ENCODE data around the gene ACTG2.

The ACTG2 gene

DNA sequence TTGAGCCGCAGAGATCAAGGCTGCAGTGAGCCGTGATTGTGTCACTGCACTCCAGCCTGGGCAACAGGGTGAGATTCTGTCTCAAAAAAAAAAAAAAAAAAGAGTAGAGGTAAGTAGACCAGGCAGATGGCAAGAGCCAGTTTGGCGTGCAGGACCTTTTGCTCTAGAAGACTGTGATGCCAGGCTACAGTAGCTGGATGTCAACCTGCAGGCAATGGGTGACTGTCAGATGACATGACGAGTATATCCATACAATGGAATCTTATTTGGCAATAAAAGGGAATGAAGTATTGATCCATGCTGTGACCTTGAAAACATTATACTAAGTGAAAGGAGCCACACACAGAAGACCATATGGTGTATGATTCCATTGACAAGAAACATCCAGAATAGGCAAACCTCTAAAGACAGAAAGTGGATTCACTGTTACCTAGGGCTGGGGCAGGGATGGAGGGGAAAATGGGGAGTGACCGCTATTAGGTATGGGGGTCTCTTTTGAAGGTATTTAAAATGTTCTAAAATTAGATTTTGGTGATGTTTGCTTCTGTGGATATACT lies 22.7 kb downstream of the ACTG2 start:
- DNase-seq: no peak

GRCh38 chr2:73916666-73917065 lies 23.9 kb downstream of the ACTG2 start:
- no peak for DNase-seq

DNA sequence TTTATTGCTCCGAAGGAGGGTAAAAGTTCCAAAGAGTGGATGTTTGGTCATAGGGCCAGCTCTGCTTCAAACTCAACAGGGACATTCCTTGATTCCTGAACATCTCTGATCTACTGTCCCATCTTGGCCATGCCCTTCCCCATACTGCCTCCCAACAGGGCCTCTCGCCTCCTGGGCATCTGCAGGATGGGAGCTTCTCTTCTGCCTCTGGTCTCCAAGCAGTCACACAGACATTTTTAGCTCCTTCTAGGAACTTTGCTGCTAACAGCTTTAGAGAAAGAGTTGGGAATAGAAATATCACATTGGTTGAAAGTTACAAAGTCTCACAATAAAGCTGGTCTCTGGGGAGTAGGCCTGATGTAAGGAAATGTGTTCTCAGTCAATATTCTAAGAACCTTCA lies 24.5 kb downstream of the ACTG2 start:
- no peak for DNase-seq

- DNase-seq: no peak
Observed at GRCh38 chr2:73917696-73918207, 24.9 kb downstream of the ACTG2 start.

DNA sequence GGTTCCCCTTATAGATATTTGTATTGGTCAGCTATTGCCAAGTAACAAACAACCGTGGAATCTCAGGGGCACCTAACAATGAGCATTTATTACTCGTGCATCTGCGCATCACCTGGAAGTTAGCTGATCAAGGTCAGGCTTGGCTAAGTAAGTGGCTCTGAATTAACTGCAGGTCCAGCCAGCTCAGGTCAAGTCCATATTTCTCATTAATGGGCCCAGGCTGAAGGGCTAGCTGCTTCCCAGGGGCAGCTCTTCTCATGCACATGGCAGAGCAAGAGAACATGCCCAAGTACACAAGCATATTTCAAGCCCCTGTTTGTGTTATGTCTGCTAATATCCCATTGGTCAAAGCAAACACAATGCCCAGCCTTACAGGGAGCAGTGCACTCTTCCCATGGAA lies 26.0 kb downstream of the ACTG2 start:
- no peak for DNase-seq

DNA sequence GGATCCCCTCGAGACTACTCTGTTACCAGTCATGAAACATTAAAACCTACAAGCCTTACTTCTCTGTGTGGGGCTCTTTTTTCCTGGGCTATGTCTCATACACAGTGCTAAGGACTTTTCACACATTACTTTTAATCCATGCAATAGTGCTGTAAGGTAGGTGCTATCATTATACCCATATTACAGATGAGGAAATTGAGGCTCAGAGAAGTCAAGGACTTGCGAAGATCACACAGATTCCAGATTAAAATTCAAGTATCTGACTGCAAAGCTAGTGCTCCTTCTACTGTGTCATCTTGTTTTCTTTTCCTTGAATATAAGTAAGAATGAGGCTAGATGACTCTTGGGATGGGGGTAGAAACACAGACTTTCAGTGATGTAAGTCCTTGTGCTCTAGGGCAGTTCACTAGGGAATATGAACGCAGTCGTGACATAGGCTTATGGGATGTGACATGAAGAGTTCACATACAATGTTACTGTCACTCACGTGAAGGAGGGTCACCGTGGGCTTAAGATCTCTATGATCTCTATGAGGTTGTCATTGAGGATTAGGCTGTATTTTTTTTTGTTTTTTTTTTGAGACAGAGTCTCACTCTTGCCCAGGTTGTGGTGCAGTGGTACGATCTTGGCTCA lies 26.9 kb downstream of the ACTG2 start:
- no peak for DNase-seq

- DNase-seq: no peak
Observed at GRCh38 chr2:73920577-73921545, 28.1 kb downstream of the ACTG2 start.

DNA sequence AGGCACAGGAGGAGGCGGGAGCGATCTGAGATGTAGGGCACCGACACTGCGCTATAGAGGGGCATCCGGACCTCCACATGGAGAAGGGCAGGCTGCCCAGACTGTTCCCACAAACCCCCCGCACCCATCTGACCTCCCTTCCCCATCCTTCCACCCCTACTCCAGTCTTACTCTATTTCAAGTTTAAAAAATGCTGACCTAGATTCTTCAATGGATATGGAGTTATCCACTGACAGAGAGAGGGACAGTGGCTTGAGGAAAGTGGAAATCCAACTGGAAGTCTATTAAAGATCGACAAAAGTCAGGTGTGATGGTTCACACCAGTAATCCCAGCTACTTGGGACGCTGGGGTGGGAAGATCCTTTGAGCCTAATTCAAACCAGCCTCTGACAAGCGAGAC lies 28.8 kb downstream of the ACTG2 start:
- no peak for DNase-seq

GRCh38 chr2:73922681-73923080 lies 29.9 kb downstream of the ACTG2 start:
- DNase-seq: no peak

DNA sequence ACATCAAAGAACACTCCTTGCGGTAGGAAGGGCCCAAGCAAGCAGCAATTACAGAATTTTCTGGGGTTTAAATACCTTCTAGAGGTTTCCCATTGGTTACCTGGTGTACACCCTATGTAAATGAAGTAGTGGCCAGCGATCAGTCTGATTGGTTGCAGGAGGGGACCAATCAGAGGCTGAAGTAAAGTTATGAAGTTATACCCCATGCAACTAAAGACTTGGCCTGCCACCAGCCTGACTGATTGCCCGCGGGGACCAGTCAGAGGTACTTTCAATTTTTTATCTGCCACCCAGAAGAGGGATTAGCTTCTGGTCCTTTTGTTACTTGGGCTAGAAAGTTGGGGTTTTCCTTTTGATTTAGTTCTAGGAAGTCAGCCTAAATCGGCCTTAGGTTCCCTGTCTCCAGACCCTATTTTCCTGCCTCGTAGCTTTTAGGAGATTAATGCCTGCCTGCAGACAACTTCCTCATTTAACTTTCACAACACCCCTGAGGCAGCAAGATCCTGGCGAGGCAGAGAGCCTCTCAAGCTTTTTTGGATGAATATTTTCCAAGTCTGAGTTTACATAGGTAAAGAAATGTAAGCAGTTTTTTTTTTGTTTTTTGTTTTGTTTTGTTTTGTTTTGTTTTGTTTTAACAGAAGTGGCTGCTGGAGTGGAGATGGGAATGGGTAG lies 32.4 kb downstream of the ACTG2 start:
- DNase-seq: no peak

DNA sequence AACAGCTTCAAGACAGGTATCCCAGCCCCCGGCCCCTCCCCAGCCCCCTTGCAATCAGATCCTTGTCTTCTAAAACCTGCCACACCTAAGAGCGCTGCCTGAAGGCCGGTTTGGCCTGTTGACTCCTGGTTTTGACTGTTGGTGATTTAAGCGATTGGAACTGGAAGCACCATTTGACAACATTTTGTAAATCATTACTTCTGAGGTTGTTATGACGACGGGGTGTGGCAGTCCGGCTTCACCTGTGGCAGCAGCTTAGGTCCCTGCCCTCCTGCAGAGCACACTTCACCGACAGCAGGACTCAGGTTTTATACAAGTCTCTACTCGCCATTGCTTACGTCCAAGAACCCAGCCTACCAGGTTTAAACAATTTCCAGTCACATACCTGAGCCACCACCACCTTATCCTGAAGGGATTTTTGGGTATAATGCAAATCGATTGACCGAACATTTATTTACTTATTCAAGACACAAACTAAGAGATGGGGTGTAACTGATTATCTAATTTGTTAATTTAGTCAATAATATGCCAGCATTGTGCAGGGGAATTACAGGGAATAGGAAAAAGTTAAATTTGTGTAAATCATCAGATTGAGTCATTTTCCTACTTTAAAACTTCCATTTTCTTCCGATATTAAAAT lies 33.2 kb downstream of the ACTG2 start:
- DNase-seq: no peak

DNA sequence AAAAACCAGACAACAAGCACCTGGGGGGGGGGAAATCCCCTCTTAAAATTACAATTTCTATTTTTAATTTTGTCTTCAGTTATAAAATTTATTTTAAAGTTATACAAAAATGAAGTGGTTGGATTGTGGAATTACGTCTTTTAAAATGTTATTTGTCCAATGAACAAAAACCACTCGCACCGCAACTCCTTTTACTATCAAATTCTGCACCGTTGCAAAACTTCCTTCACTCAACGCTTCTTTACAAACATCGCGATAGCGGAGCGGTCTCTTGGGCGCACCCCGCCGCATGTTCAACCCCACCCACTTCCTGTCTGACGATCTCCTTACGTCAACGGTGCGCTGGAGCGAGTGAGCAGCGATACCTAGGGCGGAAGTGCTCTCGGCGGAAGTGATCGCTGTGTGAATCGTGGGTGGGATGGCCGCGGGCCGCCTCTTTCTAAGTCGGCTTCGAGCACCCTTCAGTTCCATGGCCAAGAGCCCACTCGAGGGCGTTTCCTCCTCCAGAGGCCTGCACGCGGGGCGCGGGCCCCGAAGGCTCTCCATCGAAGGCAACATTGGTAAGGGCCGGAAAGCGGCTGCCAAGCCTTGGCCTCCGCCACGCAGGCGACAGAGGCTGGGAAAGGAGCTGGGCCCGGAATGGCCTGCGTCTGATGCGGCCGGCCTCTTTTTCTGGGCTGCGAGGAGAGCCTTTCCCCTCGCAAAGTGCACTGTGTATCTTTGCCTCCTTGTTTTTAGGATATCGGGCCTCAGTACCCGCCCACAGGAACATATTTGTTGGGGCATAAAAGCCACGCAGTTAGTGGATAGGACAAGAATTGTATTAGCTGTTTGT lies 33.9 kb downstream of the ACTG2 start, which contains the start of gene DGUOK:
TSS of gene DGUOK (plus strand) at position 388 of the 835 bp plus-strand sequence. CDS start at position 419, 31 bp downstream.
- peak; percentile 95 for DNase-seq

DNA sequence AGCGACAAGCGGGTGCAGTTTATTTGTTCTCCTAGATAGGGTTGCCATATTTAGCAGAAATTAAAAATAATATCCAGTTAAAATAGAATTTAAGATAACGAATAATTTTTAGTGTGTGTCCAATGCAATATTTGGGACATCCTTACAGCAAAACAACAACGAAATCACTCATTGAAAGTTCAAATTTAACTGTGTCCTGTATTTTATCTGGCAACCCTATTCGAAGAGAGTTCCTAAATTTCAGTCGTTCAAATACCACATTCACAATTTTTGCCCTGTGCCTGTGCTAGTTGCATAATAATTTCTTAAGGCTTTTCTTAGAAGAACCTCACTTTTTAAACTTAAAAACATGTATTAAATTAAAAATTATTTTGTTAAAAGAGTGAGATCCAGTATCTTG lies 34.5 kb downstream of the ACTG2 start:
- DNase-seq: no peak

DNA sequence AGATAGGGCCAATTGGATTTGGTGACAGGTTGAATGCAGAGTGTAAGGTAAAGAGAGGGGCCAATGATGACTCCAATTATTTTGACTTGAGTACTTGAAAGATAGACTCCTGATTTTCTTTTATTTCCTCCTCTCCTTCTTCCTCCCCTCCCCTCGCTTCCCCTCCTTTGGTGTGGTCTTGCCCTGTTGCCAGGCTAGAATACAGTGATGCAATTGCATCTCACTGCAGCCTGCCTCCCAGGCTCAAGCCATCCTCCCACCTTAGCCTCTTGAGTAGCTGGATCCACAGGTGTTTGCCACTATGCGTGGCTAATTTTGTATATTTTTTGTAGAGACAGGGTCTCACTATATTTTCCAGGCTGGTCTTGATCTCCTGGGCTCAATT lies 36.1 kb downstream of the ACTG2 start:
- no peak for DNase-seq

DNA sequence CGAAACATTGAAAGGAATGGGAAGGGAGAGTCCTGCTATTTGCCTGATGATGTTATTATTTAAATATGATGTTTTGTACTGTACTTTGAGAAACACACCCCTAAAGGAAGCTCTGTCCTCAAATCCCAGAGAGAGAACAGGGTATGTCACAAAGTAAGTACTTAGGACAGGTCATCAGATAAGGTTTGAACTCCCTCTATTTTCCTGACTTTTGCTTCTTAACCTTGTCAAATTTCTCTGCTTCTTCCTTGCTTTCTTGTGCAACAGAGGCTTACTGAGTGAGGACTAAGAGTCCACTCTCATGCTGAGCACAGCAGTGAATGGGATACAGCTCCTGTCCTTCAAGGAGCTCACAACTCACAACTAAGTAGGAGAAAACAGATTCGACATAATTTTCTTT lies 37.6 kb downstream of the ACTG2 start:
- DNase-seq: no peak

- no peak for DNase-seq
Observed at GRCh38 chr2:73931531-73932500, 39.0 kb downstream of the ACTG2 start.

GRCh38 chr2:73933194-73933593 lies 40.4 kb downstream of the ACTG2 start:
- peak; percentile 58 for DNase-seq

DNA sequence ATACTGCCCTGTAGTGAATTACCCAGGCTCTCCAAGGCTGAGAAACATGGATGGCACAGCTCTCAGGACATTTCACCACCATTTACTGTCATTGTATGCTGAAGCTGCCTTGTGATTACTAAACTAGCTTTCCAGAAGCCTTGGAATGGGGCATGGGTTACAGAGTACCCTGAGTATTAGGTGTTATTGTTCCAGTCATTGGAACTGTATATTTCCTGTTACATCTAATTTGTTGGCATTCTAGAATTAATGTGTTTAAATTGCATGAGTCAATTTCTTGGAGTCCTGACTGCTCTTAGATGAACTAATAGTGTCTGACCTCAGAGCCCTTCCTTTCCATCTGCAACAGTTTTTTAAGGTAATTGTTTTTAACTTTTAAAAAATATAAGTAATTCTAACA lies 42.8 kb downstream of the ACTG2 start:
- DNase-seq: no peak

DNA sequence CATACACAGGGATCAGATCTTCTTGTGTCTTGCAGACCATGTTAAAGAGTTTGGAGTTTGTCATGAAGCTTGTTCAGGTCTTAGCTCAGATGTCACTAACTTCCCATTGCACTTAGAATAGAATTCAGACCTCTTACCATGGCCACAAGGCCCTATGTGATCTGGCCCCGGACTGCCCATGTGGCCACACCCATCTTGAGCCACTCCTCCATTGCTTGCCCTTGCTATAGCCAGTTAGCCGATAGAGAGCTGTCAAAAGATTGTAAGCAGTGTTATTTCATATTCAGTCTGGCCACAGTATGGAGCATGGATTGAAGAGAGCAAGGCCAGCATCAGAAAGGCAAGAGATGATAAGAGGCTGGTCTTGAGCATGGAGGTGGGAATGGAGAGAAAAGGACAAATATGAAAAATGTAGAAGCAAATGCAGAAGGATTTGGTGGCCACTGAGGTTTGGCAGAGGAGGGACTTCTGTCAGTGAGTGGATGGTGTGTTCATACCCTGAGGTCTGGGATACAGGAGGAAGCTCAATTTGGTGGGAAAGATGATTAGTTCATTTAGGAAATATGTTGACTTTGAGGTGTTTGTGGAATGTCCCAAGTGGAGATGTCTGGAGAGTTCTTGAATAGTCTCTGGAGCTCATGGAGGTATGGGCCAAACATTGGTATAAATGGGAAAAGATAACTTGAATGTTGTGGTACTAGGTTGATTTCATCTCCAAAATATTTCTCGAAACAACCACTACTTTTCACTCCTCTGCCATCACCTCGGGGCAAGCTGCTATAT lies 44.5 kb downstream of the ACTG2 start:
- no peak for DNase-seq

DNA sequence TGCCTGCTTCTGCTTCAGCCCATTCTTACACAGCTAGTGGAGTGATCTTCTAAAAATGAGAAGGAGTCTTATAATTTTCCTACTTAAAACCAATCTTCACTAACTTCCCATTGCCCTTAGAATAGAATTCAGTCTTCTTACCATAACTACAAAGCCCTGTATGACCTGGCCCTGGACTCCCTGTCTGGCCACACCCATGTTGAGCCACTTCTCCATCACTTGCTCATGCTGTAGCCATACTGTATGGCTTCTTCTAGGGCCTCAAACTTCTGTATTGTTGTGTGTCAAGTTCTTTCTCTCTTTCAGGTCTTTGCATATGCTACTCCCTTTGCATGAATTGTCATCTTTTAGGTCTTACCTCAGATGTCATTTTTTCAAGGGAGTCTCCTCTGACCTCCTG lies 45.1 kb downstream of the ACTG2 start:
- DNase-seq: no peak

Measured in NCI-H1105 treated with DMSO at 0.1 percent for 48 hours (cell line).